Endothelial cell of hepatic sinusoid (primary cell): ENCODE data around the gene ZKSCAN4.

Source experiments
- in situ Hi-C: cut with HindIII; loops from 2 replicates; pipeline ENCODE4 v1.10.0; 2017; ENCODE audit warnings: low sequenced_read_pairs

Gene ZKSCAN4

DNA sequence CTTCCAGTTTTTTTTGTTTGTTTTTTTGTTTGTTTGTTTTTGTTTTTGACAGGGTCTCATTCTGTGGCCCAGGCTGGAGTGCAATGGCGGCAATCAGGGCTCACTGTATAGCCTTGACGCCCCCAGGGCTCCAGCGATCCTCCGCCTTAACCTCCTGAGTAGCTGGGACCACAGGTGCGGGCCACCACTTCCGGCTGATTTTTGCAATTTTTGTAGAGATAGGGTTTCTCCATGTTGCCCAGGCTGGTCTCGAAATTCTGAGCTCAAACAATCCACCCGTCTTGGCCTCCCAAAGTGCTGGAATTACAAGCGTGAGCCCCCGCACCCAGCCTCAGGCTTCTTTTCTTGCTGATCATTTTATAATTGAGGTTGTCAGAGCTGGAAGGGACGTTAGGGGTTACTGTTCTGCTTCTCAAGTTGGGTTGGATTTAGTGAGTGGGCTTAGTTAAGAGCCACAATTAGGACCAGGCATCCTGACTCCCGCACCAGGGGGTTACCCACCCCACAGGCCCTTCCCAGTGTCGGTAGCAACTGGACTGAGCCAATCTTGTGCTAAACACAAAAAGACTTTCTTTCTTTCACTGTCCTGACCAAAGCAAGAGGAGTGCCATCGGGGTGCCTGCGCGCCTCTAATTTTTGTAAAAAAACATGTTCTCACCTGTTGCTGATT is 40.1 kb downstream of the ZKSCAN4 start:
- in situ Hi-C loops, result no loop called here

GRCh38 chr6:28209753-28210535 is 42.1 kb downstream of the ZKSCAN4 start:
- in situ Hi-C loops, result no loop called here

DNA sequence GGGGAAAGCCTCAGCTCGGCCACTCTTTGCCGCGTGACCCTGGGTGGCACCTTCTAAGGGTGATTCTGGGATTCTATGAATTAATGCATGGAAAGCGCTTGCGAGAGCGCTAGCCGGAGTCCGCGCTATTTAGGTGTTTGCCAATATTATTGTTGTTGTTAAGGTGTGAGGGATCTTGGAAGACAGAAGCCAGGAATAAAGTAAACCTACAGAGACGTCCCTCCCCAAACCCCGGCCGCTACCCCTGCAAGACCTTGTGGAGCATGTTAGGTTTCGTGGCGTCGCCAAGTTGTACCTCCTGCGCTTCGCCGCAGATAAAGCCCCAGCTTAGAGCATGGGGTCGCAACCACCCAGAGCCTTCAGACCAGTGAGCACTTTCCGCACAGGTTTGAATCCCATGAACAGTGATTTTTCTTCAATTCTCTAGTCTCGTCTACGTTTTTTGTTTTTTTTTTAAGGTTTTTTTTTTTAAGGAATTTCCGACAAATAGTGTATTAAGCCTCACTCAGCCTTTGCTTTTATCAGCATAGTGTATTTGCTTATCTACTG is 43.9 kb downstream of the ZKSCAN4 start:
- in situ Hi-C loops, result no loop called here

DNA sequence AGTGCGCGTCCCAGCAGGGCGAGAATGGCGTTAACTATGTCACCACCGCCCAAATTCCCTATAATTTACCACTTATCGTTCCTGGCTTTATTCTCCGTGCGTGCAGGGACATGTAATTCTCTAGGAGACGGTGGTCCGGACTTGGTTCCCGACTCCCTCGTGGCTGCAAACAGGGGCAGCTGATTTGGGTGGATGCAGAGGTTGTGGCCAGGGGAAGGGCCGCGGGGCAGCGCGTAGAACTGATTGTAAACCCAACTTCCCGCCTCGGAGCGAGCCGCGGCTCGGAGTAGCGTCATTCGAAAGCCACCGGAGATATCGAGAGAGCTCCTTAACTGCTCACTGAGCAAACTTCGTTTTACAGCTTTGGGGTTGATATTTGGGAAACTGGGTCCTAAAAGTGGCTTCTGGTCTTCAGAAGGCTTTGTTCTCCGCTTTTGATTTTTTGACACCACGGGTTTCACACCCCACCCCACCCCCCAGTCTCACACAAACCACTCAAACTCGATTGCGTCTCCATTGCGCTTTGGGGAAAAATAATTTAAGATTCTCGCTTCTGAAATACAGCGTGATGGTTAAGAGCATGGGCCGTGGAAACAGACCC is 44.5 kb downstream of the ZKSCAN4 start:
- in situ Hi-C loops, result no loop called here

- in situ Hi-C loops, result no loop called here
Observed at GRCh38 chr6:28206928-28207509, 45.0 kb downstream of the ZKSCAN4 start.

DNA sequence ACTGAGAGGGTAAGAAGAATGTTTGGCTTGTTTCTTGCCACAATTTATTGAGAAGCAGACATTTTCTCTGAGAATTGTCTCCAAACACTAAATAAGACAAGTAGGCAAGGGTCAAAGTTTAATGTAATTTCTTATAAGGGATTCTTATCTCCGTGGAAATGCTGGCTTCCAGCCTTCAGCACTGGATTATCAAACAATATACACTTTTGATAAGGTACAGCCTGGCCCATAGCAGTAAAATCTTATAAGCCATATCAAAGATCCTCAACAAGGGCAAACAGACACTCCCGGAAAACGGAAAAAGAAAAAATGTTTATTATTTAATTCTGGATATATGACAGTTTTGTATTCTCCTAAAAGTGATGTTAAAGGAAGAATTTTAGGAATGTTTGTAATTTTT is 45.5 kb downstream of the ZKSCAN4 start:
- in situ Hi-C loops, result no loop called here

DNA sequence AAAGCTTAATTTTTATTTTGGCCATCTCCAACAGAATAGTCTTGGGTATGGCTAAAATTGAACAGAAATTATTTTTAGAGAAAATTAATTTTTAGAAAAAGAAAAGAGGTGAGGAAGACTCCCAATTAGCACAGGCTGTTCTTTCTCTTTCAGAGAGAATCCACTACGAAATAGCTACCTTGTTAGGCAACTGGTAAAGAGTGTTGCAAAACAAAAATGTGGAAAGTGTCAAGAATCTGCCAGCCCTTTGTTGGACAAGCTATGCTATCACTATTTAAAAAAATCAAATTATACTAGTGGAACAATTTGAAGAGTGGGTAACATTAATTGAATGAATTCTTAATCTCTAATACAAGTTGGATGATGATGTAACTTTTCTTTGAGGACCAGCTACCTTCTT is 46.2 kb downstream of the ZKSCAN4 start:
- in situ Hi-C loops, result no loop called here

DNA sequence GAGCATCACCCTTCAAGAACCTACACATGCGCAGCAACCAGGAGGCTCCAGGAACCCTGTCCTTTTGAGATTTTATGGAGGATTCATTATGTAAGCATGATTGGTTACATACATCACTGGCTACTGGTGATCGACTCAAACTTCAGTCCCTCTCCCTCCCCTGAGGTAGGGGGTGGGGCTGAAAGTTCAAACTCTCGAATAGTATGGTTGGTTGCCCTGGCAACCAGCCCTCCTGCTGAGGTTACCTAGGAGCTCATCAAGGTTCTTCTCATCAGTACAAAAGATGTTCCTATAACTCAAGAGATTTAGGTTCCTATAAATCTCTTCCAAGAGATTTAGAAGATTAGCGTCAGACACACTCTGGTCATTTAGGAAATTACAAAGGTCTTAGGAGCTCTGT is 48.9 kb downstream of the ZKSCAN4 start:
- in situ Hi-C loops, result no loop called here

DNA sequence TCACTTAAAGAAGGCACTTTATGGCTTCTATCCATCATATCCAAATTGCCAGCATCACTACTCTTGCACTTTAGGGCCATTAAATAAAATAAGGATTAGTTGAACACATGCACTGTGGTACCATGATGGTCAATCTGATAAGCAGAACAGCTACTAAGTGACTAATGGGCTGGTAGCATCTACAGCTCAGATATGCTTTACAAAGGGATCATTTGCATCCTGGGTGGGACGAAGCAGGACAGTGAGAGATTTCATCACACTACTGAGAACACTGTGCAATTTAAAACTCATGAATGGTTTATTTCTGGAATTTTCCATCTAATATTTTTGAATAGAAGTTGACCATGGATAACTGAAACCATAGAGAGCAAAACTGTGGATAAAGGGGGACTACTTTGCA is 52.0 kb downstream of the ZKSCAN4 start:
- in situ Hi-C loops, result no loop called here
